IMR-90 (cell line): ENCODE data around the gene TMOD4. TPM values are rescaled to one million over a fixed set of nuclear protein-coding genes. Genes with fewer than 3 reads are reported as not detected.

Experiments used
- ATAC-seq: fragments of 200-7000 bp; cut with Tn5 transposase; 2 replicates; pipeline ENCODE4 v1.9.1; 2020; ENCODE audit warnings: low read depth, mild to moderate bottlenecking, moderate library complexity
- BruUV-seq: library from RNA; stranded (reverse); fragments of 400-500 nt; replicated peaks from 2 replicates; lab custom pipeline; 2021; lab: Mats Ljungman, UMichigan
- CTCF ChIA-PET: fragments of 300-600 bp; formaldehyde crosslinking; extraction: SDS; loops from one replicate; lab custom pipeline; 2021; ENCODE audit warnings: antibody characterized with exemption; lab: Yijun Ruan, JAX
- POLR2A ChIA-PET: fragments of 300-600 bp; sonication (Branson Sonifier 250); formaldehyde crosslinking; loops from one replicate; lab custom pipeline; 2022; ENCODE audit warnings: antibody characterized with exemption; ENCODE audit not compliant: unreplicated experiment; lab: Charles Lee
- DNase-seq: peaks from one replicate; pipeline ENCODE4 v3.0.0; 2013
- H2AFZ ChIP-seq: replicated peaks from 2 replicates; pipeline ENCODE3; 2013; ENCODE audit warnings: low read length, mild to moderate bottlenecking; ENCODE audit not compliant: poor library complexity
- H2AK5ac ChIP-seq: 2 replicates; pipeline ENCODE4 v1.6.1; 2013; ENCODE audit warnings: low read depth, low read length, inconsistent platforms
- H2AK9ac ChIP-seq: replicated peaks from 2 replicates; pipeline ENCODE3; 2013; ENCODE audit warnings: mild to moderate bottlenecking, low read depth, low read length, moderate library complexity; ENCODE audit not compliant: poor library complexity
- H2BK120ac ChIP-seq: 2 replicates; pipeline ENCODE4 v1.6.1; 2013; ENCODE audit warnings: low read depth, low read length, inconsistent platforms
- H2BK15ac ChIP-seq: 3 replicates; pipeline ENCODE4 v1.6.1; 2013; ENCODE audit warnings: low read depth, low read length, inconsistent platforms
- H2BK20ac ChIP-seq: 2 replicates; pipeline ENCODE4 v1.6.1; 2013; ENCODE audit warnings: low read depth, mild to moderate bottlenecking, inconsistent platforms, low read length, moderate library complexity
- H2BK5ac ChIP-seq: 2 replicates; pipeline ENCODE4 v1.6.1; 2013; ENCODE audit warnings: mild to moderate bottlenecking, low read depth, low read length, inconsistent platforms; ENCODE audit not compliant: poor library complexity, severe bottlenecking
- H3K14ac ChIP-seq: replicated peaks from 2 replicates; pipeline ENCODE4 v1.6.1; 2013; ENCODE audit warnings: low read depth, low read length, inconsistent platforms
- H3K18ac ChIP-seq: 2 replicates; pipeline ENCODE4 v1.6.1; 2013; ENCODE audit warnings: low read depth, low read length, control low read depth
- H3K23ac ChIP-seq: 2 replicates; pipeline ENCODE4 v1.6.1; 2013; ENCODE audit warnings: low read depth, low read length, inconsistent platforms
- H3K27ac ChIP-seq: 2 replicates; pipeline ENCODE4 v1.5.1; 2013; ENCODE audit warnings: mild to moderate bottlenecking, control low read depth, low read length; ENCODE audit not compliant: insufficient read depth
- H3K27me3 ChIP-seq: 2 replicates; pipeline ENCODE4 v1.6.1; 2013; ENCODE audit warnings: low read length; ENCODE audit not compliant: control insufficient read depth, insufficient read depth
- H3K36me3 ChIP-seq: 2 replicates; pipeline ENCODE4 v1.6.1; 2013; ENCODE audit warnings: low read length, mixed read lengths; ENCODE audit not compliant: control insufficient read depth, insufficient read depth
- H3K4ac ChIP-seq: 2 replicates; pipeline ENCODE4 v1.6.1; 2013; ENCODE audit warnings: low read depth, low read length, inconsistent platforms
- H3K4me1 ChIP-seq: 2 replicates; pipeline ENCODE4 v1.6.1; 2013; ENCODE audit warnings: low read length, mixed read lengths; ENCODE audit not compliant: control insufficient read depth, insufficient read depth
- H3K4me2 ChIP-seq: 2 replicates; pipeline ENCODE4 v1.6.1; 2013; ENCODE audit warnings: low read depth, mild to moderate bottlenecking, control low read depth, low read length, moderate library complexity
- H3K4me3 ChIP-seq: 2 replicates; pipeline ENCODE4 v1.5.1; 2013; ENCODE audit warnings: low read depth, mild to moderate bottlenecking, control low read depth, low read length, moderate library complexity; ENCODE audit not compliant: insufficient read depth
- H3K56ac ChIP-seq: 2 replicates; pipeline ENCODE4 v1.6.1; 2013; ENCODE audit warnings: low read length, inconsistent platforms; ENCODE audit not compliant: insufficient read depth; ENCODE audit errors: extremely low read depth
- H3K79me1 ChIP-seq, 2 experiments: 2 replicates each; pipeline ENCODE4 v1.6.1; 2013; ENCODE audit warnings: low read length in 2 of 2, inconsistent platforms in 1 of 2, low read depth in 1 of 2
- H3K9ac ChIP-seq: 2 replicates; pipeline ENCODE4 v1.6.1; 2013; ENCODE audit warnings: low read depth, low read length, control low read depth
- H3K9me1 ChIP-seq: 2 replicates; pipeline ENCODE4 v1.6.1; 2013; ENCODE audit warnings: low read length, inconsistent platforms; ENCODE audit not compliant: insufficient read depth
- H3K9me3 ChIP-seq: 2 replicates; pipeline ENCODE4 v1.6.1; 2013; ENCODE audit warnings: low read length; ENCODE audit not compliant: control insufficient read depth, insufficient read depth
- H4K20me1 ChIP-seq: 2 replicates; pipeline ENCODE4 v1.6.1; 2013; ENCODE audit warnings: low read length, inconsistent platforms; ENCODE audit not compliant: insufficient read depth
- H4K5ac ChIP-seq: 2 replicates; pipeline ENCODE4 v1.6.1; 2013; ENCODE audit warnings: mild to moderate bottlenecking, low read depth, low read length, control low read depth
- H4K8ac ChIP-seq, 2 experiments: 2 replicates each; pipeline ENCODE4 v1.6.1; 2013; ENCODE audit warnings: low read depth in 2 of 2, low read length in 2 of 2, control low read depth in 1 of 2, inconsistent platforms in 1 of 2
- H4K91ac ChIP-seq: 2 replicates; pipeline ENCODE4 v1.6.1; 2013; ENCODE audit warnings: low read depth, low read length, inconsistent platforms; ENCODE audit not compliant: insufficient read depth
- BHLHE40 ChIP-seq: fragments of 150-350 bp; IDR thresholded peaks from 2 replicates; pipeline ENCODE4 v1.6.1; 2016; ENCODE audit warnings: mild to moderate bottlenecking, low read depth, low read length
- CEBPB ChIP-seq: IDR thresholded peaks from 2 replicates; pipeline ENCODE4 v1.6.1; 2012; ENCODE audit warnings: low read depth, low read length, improper control_type of control experiment
- CHD1 ChIP-seq: IDR thresholded peaks from 2 replicates; pipeline ENCODE4 v1.6.1; 2012; ENCODE audit warnings: low read depth, low read length, improper control_type of control experiment
- MAZ ChIP-seq: IDR thresholded peaks from 2 replicates; pipeline ENCODE4 v1.6.1; 2012; ENCODE audit warnings: low read depth, mild to moderate bottlenecking, low read length, improper control_type of control experiment, moderate library complexity, borderline replicate concordance
- RAD21 ChIP-seq: IDR thresholded peaks from 2 replicates; pipeline ENCODE4 v1.6.1; 2012; ENCODE audit warnings: low read length, improper control_type of control experiment
- RCOR1 ChIP-seq: IDR thresholded peaks from 2 replicates; pipeline ENCODE4 v1.6.1; 2012; ENCODE audit warnings: mild to moderate bottlenecking, low read length, improper control_type of control experiment; ENCODE audit not compliant: insufficient replicate concordance
- RFX5 ChIP-seq: IDR thresholded peaks from 2 replicates; pipeline ENCODE4 v1.8.0; 2012; ENCODE audit warnings: low read depth, mild to moderate bottlenecking, low read length, moderate library complexity
- WGBS, 2 experiments: methylation state at CpG; one replicate each; pipeline versions ENCODE4 v1.1.5 to v1.1.7; 2013; ENCODE audit warnings: missing lambda C conversion rate in 2 of 2; ENCODE audit not compliant: insufficient read length in 1 of 2; ENCODE audit errors: extremely low coverage in 2 of 2; 5-methylcytosine and 5-hydroxymethylcytosine counted together
- dilution Hi-C: fragments of 300-500 bp; cut with HindIII; formaldehyde crosslinking; loops from one replicate; pipeline ENCODE4 v1.14.3; 2018; ENCODE audit warnings: low sequenced_read_pairs; ENCODE audit not compliant: unreplicated experiment
- in situ Hi-C: fragments of 300-500 bp; cut with MboI; formaldehyde crosslinking; loops from 3 replicates; pipeline ENCODE4 v1.14.3; 2019; ENCODE audit warnings: low sequenced_read_pairs, inconsistent platforms, mixed read lengths
- intact Hi-C: fragments of 100-400 bp; cut with micrococcal nuclease; formaldehyde crosslinking; loops from 2 replicates; pipeline ENCODE4 v1.10.0; 2022
- polyA plus RNA-seq, 3 experiments: library from polyadenylated mRNA; depleted of rRNA; stranded (reverse); fragments of >200 nt; gene quantifications; 2 replicates each; pipeline ENCODE4 v1.2.3, GENCODE V29; 2012; ENCODE audit warnings: low replicate concordance in 1 of 3
- total RNA-seq: library from RNA; depleted of rRNA; stranded (reverse); fragments of >200 nt; gene quantifications from 2 replicates; pipeline ENCODE4 v1.2.3, GENCODE V29; 2012

The TMOD4 gene
- total and polyA plus RNA-seq, 2 of the 4 experiments (the other 2 are of a cell fraction) = 0.27 TPM; not detected in 1

GRCh38 chr1:151211972-151212705, 36.4 kb upstream of the TMOD4 start (continued):
- no peak for TF ChIP-seq CHD1

GRCh38 chr1:151210830-151211229, 35.0 kb upstream of the TMOD4 start:
- Histone ChIP-seq H3K4me1 (peaks cover 1% of the 10 kb centered on the region; the same call in 1 of the 2 replicates), H3K36me3 (peaks cover 32% of the 10 kb centered on the region), H2AK9ac (no peak overlapping the region), H3K18ac (no peak overlapping the region), H4K91ac (no peak overlapping the region), H3K27ac (0 out of 2 replicates have a peak overlapping the region, but pooled peaks have one; percentile 4), H3K4ac (no peak overlapping the region), H2BK15ac (no peak overlapping the region), H3K4me2 (no peak overlapping the region), H3K27me3 (no peaks in the 10 kb centered on the region), H3K9ac (no peak overlapping the region), H3K79me1 (peaks cover 0 to 63% of the 10 kb centered on the region in 2 experiments; a peak in 3 of 4 replicates), H4K5ac (no peak overlapping the region), H3K9me1 (peaks cover 8% of the 10 kb centered on the region; the same call in 1 of the 2 replicates), H2BK5ac (no peak overlapping the region), H2BK120ac (no peak overlapping the region), H2AK5ac (no peak overlapping the region), H4K8ac (no peak overlapping the region), H3K14ac (no peak overlapping the region), H2AFZ (no peak overlapping the region), H3K9me3 (no peaks in the 10 kb centered on the region), H4K20me1 (peaks cover 77% of the 10 kb centered on the region), H2BK20ac (no peak overlapping the region), H3K23ac (no peak overlapping the region), H3K4me3 (no peak overlapping the region), H3K56ac (no peak overlapping the region)
- intact Hi-C loops = no loop called here
- in situ Hi-C loops = no loop called here
- CTCF ChIA-PET = no interaction called here
- WGBS, 2 experiments = no CpG with 5 or more reads among the region's 1 CpG
- POLR2A ChIA-PET = no interaction called here
- dilution Hi-C loops = no loop called here
- BruUV-seq = no TSS peak
- DNase-seq (peak; percentile 72), ATAC-seq (peak; percentile 86)
- no peak for TF ChIP-seq RFX5
- TF ChIP-seq RAD21 = no peak
- TF ChIP-seq CEBPB = no peak
- TF ChIP-seq MAZ = no peak
- 0 out of 2 replicates have a peak, but pooled peaks have one; percentile 8 for TF ChIP-seq BHLHE40
- no peak for TF ChIP-seq RCOR1
